ENCODE data around the gene FKBP1A.

- TF ChIP-seq CTCF (IDR thresholded peaks at IDR 0.05; ENCODE audit: low read depth, low read length) (no peak), EZH2phosphoT487 (IDR thresholded peaks at IDR 0.05; ENCODE audit: low read depth) (no peak)
Observed at GRCh38 chr20:1324598-1325172, 68.2 kb downstream of the FKBP1A start.

Measured in OCI-LY3 (cell line).